ENCODE results near the gene CA6. TPM values are rescaled to one million over a fixed set of nuclear protein-coding genes. Genes with fewer than 3 reads are reported as not detected.

The CA6 gene
- total and polyA plus RNA-seq, 2 donors (not counting 1 experiment from before 2014, with no cell fraction given) = not detected

GRCh38 chr1:9014475-9015375 is 69.1 kb downstream of the CA6 start:
- ChIA-PET POLR2A (interaction anchor here (0.5 kb wide), 1 partner anchor 29 kb away, joined by 3 read pairs; no protein-coding TSS in a partner anchor), CTCF (interaction anchor here (0.7 to 2.9 kb wide), 5 partner anchors 9 to 407 kb away, joined by 3 to 10 read pairs (median 5); no protein-coding TSS in a partner anchor)
- ATAC-seq (ENCODE audit: low read depth) = no peak
- Histone ChIP-seq H4K20me1 (ENCODE audit: control insufficient read depth, insufficient read depth, low read length, poor library complexity, severe bottlenecking) (no peaks in the 10 kb centered on the region), H3K9me3 (ENCODE audit: control extremely low read depth in 1 of 3, control insufficient read depth in 2 of 3, insufficient read depth in 1 of 3, low read length in 2 of 3) (peaks cover 0 to 5% (median 0%) of the 10 kb centered on the region in 3 donors), H3K4me2 (replicated peaks; ENCODE audit: low read depth, low read length, poor library complexity, severe bottlenecking) (no peak overlapping the region), H3K79me2 (ENCODE audit: control insufficient read depth, insufficient read depth, low read length) (no peaks in the 10 kb centered on the region), H3K4me3 (ENCODE audit: control extremely low read depth in 1 of 5, extremely low read depth in 1 of 5, insufficient read depth in 1 of 5, low read depth in 2 of 5, low read length in 4 of 5) (no peak overlapping the region), H3K27me3 (replicated peaks in 1 of 4; ENCODE audit: control extremely low read depth in 1 of 4, control insufficient read depth in 3 of 4, insufficient read depth in 4 of 4, low read length in 3 of 4) (no peaks in the 10 kb centered on the region), H2AFZ (ENCODE audit: insufficient read depth, low read depth, low read length, poor library complexity, severe bottlenecking) (no peak overlapping the region), H3K9ac (ENCODE audit: low read length) (no peak overlapping the region), H3K27ac (ENCODE audit: low read length in 2 of 2) (no peak overlapping the region), H3K4me1 (ENCODE audit: control insufficient read depth in 2 of 2, insufficient read depth in 2 of 2, low read length in 2 of 2) (peaks cover 25 to 31% of the 10 kb centered on the region in 2 donors), H3K36me3 (replicated peaks in 1 of 2; ENCODE audit: control extremely low read depth in 1 of 2, control insufficient read depth in 1 of 2, extremely low read depth in 1 of 2, insufficient read depth in 2 of 2, low read length in 1 of 2) (no peaks in the 10 kb centered on the region)
- Mint-ChIP-seq H3K9me3 (ENCODE audit: insufficient read depth) (no peaks in the 10 kb centered on the region), H3K4me3 (no peak overlapping the region), H3K4me1 (peaks cover 34% of the 10 kb centered on the region), H3K27me3 (peaks cover 6% of the 10 kb centered on the region), H3K27ac (no peak overlapping the region)
- no peak for TF ChIP-seq CTCF (IDR thresholded peaks at IDR 0.05)
- WGBS (ENCODE audit: insufficient coverage) = 93% methylated on average over 33 of the region's 36 CpGs
- no peak for DNase-seq
- intact Hi-C loops (cut with micrococcal nuclease) = no loop called here

DNA sequence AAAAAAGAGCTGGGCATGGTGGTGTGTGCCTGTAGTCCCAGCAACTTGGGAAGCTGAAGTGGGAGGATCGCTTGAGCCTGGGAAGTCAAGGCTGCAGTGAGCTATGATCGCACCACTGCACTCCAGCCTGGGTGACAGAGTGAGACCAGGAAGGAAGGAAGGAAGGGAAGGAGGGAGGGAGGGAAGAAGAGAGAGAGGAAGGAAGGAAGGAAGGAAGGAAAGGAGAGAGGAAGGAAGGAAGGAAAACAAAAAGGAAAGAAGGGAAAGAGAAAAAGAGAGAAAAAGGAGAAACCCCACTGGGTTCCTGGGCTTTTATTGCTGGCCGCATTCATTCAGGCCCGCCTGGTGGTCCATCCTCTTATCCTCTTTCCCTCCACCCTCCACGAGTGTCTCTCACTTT is 70.8 kb downstream of the CA6 start:
- no peaks in the 10 kb centered on the region for H3K9me3 Mint-ChIP-seq (ENCODE audit: insufficient read depth)
- H3K79me2 ChIP-seq (ENCODE audit: control insufficient read depth, insufficient read depth, low read length) = no peaks in the 10 kb centered on the region
- peaks cover 0 to 5% (median 0%) of the 10 kb centered on the region in 3 donors for H3K9me3 ChIP-seq (ENCODE audit: control extremely low read depth in 1 of 3, control insufficient read depth in 2 of 3, insufficient read depth in 1 of 3, low read length in 2 of 3)
- H3K27me3 Mint-ChIP-seq = peaks cover 8% of the 10 kb centered on the region
- H3K4me3 Mint-ChIP-seq = no peak overlapping the region
- no peak for TF ChIP-seq EZH2 (IDR thresholded peaks at IDR 0.05; ENCODE audit: borderline replicate concordance, insufficient read depth, low read depth, low read length, poor library complexity, severe bottlenecking)
- TF ChIP-seq CTCF (IDR thresholded peaks at IDR 0.05) = no peak
- H3K4me3 ChIP-seq (ENCODE audit: control extremely low read depth in 1 of 5, extremely low read depth in 1 of 5, insufficient read depth in 1 of 5, low read depth in 2 of 5, low read length in 4 of 5) = no peak overlapping the region
- no peaks in the 10 kb centered on the region for H4K20me1 ChIP-seq (ENCODE audit: control insufficient read depth, insufficient read depth, low read length, poor library complexity, severe bottlenecking)
- WGBS (ENCODE audit: insufficient coverage) = 84% methylated on average over 4 of the region's 5 CpGs
- POLR2A ChIA-PET = interaction anchor here (0.6 kb wide), 1 partner anchor 139 kb away, joined by 5 read pairs; no protein-coding TSS in a partner anchor
- CTCF ChIA-PET = interaction anchor here (1.9 to 2.9 kb wide), 2 partner anchors 85 to 94 kb away, joined by 5 to 10 read pairs; no protein-coding TSS in a partner anchor
- no peak for ATAC-seq (ENCODE audit: low read depth)
- H3K4me2 ChIP-seq (replicated peaks; ENCODE audit: low read depth, low read length, poor library complexity, severe bottlenecking) = no peak overlapping the region
- H3K4me1 ChIP-seq (ENCODE audit: control insufficient read depth in 2 of 2, insufficient read depth in 2 of 2, low read length in 2 of 2) = peaks cover 14 to 15% of the 10 kb centered on the region in 2 donors
- no peak overlapping the region for H3K9ac ChIP-seq (ENCODE audit: low read length)
- no peak overlapping the region for H3K27ac Mint-ChIP-seq
- H2AFZ ChIP-seq (ENCODE audit: insufficient read depth, low read depth, low read length, poor library complexity, severe bottlenecking) = no peak overlapping the region
- H3K36me3 ChIP-seq (replicated peaks in 1 of 2; ENCODE audit: control extremely low read depth in 1 of 2, control insufficient read depth in 1 of 2, extremely low read depth in 1 of 2, insufficient read depth in 2 of 2, low read length in 1 of 2) = no peaks in the 10 kb centered on the region
- H3K27ac ChIP-seq (ENCODE audit: low read length in 2 of 2) = no peak overlapping the region
- no peak for DNase-seq
- H3K27me3 ChIP-seq (replicated peaks in 1 of 4; ENCODE audit: control extremely low read depth in 1 of 4, control insufficient read depth in 3 of 4, insufficient read depth in 4 of 4, low read length in 3 of 4) = peaks cover 0 to 5% (median 0%) of the 10 kb centered on the region in 4 experiments
- H3K4me1 Mint-ChIP-seq = peaks cover 27% of the 10 kb centered on the region
- intact Hi-C loops (cut with micrococcal nuclease) = no loop called here
